Germinal center (tissue), 1 donor: ENCODE data around the gene GUCY1A1.
A peak's percentile ranks its signal among the peaks of the same experiment; 100 is the strongest.

Source experiments
- DNase-seq: peaks from one replicate; pipeline ENCODE4 v3.0.0; 2012; ENCODE audit warnings: mixed read lengths, low spot score

GUCY1A1 gene

DNA sequence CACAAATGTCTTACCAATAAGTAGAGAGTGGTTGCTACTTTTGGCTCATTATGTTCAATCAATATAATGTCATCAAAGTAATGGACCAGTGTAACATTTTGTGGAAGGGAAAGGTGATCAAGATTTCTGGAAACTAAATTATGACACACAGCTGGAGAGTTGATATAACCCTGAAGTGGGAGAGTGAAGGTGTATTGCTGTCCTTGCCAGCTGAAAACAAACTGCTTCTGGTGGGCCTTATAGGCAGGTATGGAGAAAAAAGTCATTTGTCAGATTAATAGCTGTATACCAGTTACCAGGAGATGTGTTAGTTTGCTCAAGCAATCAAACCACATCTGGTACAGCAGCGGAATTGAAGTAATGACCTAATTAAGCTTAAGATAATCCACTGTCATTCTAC lies 74.9 kb downstream of the GUCY1A1 start:
- no peak for DNase-seq

DNA sequence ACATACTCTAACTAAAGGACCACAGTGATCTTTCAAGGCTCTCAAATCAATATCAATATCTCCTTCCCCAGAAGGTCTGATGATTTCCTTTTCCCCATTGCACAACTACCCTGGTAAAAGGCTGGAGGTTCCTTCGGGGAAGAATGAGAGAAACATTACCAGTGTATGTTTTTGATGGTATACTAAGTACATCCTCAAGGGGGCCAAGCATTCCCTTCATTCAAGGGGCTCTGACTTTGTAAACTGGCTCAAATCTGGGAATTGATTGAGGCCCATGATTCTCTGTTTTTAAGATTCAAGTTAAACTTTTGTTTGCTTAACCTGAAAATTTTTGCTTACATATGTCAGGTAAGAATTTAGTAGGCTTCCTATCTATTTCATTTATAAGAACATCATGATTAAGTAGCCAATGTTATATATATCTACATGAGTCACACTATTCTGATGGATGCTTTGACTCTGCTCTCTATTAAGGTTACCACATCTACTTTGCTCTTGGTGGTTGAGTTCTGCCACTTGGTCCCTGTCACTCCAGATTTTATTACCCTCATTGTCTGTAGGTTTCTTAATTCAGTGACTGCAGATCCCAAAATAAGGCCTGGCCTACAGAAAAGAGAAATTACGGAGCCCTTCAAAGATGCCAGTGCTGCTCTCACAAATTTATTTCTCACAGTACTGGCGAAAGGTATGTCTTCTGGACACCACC lies 75.8 kb downstream of the GUCY1A1 start:
- DNase-seq, result no peak

DNA sequence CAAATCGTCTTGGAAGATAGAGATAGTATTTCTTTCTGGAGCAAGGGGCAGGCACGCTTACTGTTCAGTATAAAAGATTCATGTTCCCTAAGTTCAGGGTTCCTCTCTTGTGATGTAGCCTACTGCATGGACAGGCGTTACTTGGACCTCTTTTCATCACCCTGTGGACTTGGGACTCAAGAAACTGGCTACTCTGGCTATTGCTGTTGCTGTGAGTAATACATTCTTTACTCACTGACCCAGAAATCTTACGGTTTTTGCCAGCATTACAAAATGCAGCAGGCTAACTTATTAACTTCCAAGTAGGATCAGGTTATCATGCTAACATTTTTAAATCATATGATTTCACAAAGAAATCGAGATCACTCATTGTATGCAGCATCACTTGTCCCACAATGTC lies 79.3 kb downstream of the GUCY1A1 start:
- no peak for DNase-seq

DNA sequence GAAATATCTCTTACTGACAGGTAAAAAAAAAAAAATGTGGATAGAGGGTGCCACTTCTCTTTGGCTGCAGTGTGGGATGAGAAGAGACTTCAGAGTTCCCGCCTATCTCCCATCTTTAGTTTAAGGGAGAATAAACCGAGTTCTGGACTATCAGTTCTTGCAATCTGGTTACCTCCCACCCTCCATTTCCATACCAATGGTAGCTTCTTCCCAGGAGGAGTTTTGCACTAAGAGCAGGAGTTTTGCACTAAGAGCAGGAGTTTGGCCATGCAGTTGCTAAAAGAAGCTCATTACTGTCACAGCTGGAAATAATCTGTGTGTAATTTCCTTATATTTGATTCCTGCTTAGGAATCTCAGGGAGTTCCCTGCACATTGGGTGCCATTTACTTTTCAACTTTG lies 81.4 kb downstream of the GUCY1A1 start:
- DNase-seq, result no peak

DNA sequence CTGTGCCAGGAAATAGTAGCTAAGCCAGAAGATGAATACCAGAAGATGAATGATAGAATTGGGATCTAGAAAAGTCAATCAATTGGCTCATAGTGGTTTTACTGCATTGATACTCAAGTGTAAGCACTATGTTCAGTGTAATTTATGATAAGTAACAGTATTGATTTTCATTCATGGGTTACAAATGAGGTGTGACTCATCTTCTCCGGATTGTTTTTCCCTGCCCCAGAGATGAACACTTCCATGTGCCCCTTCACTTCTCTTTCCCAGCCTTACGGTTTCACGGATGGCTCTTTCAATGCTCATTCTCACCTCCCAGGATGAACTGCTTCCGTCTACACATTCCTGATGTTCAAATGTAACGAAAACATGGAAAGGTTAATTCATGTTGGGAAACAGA lies 82.4 kb downstream of the GUCY1A1 start:
- DNase-seq, result no peak

DNA sequence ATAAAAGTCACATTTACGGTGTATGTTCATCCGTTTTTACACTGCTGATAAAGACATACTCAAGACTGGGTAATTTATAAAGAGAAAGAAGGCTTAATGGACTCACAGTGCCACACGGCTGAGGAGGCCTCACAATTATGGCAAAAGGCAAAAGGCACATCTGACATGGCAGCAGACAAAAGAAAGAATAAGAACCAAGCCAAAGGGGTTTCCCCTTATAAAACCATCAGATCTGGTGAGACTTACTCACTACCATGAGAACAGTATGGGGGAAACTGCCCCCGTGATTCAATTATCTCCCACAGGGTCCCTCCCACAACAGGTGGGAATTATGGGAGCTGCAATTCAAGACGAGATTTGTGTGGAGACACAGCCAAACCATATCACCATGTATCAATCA lies 84.9 kb downstream of the GUCY1A1 start:
- no peak for DNase-seq

DNA sequence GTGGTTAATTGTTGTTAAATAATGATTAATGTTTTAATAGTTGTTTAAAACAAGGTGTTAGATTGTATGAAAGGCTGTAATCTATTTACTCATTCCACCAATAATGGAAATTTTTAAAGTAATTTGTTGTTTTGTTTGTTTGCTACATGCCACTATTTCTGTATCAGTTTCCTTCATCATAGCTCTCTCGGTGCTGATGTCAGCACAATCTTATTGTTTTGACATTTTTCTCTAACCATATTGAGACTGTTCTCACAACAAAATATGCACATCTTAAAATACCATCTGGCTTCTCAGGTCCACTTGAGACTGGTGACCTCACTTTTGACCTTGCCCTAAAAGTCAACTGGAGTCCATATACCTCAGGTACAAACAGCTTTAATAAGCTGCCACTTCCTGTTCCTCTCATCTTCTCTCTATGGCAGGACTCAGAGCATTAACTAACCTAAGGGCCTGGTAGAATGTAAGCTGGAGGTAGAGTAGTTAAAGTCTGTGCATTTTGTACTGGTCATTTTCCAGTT lies 91.2 kb downstream of the GUCY1A1 start:
- DNase-seq, result no peak

DNA sequence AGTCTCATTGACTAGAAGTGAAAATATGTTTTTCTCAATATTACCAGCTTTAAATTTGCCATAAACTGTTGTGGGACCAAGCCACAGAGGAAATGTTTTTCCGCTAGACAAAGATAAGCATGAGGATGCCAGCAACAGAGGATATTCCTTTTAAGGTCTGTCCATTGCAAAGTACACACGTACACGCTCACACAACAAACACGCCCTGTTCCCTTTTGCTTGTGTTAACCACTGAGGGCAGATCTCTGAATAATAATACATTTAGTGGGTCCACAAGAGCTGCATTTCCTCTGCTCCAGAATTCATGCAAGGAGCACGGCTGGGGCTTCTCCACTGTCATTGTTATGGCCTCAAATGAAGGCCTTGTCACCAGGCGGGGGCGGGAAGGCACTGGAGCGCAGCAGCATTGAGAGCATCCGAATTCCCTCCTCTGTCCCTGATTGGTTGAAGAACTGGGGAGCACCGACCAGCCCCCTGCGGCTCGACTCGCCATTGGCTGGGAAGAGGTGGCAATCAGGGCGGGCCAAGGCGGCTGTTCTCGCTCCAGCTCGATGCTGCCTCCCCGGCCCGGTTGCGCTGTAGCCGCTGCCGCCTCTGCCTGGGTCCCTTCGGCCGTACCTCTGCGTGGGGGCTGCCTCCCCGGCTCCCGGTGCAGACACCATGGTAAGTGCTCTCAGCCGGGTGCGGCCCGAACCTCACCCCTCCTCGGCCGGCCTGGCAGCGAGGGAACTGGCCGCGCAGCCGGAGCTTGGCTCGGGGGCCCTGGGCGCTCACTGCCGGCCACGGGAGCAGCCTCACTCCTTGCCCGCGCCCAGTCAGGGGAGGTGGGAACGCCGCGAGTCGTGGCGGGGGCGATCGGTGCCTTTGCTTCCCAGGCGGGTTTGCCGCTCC lies 92.1 kb downstream of the GUCY1A1 start, which contains the start of gene GUCY1B1:
Gene GUCY1B1 (plus strand): TSS at position 541 of the 891 bp plus-strand sequence. CDS start 120 bp downstream, at position 661.
- DNase-seq, result peak; percentile 83

DNA sequence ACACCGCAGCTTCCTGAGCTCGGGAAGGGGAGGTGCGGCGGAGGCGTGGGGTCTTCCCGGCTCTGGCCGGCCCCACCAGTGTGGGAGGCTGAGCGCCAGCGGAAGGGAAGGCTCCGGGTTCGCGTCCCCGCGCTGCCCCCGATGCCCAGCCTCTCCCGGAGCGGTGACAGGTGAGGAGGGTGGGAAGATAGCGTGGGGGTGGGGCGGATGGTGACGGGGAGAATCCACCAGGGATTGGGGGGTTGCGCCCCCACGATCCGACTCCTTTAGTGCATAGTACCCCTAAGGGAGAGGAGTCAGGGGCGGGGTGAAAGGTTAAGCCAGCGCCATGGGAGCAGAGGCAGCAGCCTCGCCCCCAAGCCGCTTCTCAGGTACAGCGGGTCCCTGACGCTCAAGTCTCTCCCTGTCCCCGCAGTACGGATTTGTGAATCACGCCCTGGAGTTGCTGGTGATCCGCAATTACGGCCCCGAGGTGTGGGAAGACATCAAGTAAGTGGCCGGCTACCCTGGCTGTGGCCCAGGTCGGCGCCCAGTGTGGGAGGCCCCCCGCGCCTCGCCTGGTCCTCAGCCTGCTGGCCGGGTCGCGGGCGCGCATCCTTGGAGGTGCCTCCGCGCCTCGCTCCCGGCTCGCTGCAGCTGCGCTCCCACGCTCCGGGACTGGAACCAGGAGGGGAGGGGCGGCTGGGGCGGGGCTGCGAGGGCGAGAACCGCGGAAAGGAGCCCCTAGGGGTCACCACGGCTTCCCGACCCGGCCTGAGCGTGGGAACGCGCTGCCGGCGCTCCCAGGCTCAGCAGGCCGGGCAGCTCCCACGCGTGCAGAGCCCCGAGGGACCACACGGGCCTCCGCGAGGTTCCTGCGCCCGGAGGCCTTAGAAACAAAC lies 93.0 kb downstream of the GUCY1A1 start:
- peak; percentile 3 for DNase-seq

DNA sequence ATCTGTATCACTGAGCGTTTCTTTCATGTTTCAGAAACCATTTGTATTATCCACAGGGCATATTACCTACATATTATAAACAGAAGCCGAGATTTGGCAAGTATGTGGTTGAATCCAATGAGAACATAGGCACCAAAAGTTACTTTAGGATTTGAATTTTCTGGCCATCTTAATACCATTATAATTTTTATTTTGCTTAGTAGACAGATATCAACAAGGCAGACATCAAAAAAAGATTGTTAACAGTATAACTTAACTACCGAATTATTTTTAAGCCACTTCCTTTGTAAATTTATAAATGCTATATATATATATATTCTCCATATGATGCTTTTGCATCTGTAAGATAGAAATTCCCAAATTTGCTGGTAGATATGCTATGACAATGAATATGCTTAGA lies 94.4 kb downstream of the GUCY1A1 start:
- no peak for DNase-seq

DNA sequence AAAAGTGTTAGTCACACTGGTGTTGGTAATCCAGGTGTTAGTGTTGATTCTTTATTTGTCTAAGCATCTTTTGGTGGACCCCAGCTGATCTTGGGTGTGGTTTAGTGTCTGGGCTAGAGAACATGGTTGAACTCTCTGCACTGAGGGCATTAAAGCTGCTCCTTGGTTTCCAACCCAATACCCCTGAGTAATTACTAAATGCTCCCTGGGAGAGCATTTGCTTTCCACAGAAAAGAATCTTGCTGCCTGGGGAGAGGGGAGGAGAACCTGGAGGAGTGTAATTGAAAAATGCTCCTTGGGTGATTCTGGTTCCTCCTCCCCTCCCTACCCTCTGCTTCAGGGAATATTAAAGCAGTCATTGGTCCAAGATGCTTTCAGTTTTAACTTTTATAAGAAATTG lies 95.3 kb downstream of the GUCY1A1 start:
- no peak for DNase-seq

DNA sequence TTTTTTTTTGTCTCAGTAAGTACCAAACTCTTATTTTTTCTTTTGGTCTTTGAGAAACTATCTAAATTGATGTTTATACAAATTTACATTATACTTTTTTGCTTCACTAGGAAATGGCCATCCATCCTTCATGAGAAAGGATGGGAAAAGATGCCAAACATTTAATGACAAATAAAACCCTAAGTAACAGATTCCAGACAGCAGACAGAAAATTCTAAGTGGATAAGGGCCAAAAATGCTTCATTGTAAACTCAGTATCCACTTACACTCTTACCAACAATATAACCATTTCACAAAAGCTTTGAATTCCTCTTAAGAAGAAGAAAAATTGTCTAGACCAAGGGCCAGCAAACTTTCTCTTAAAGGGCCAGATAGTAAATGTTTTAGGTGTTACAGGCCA lies 95.7 kb downstream of the GUCY1A1 start:
- DNase-seq, result no peak

DNA sequence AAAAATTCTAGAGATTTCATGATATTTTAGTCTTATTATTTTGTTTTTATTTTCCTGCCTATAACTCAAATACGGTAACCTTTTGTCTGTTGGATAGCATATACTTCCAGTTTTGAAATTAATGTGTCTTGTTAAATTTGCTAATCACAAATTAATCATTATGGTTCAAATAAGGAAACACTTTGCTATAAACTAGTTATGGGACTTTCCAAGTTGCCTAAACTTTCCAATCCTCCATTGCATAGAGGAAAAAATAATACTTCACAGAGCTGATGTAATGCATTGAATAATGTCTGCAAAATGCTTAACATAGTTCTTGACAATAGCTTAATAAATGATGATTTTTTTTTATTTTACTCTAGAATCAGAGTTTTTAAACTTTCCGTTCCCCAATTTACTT lies 96.9 kb downstream of the GUCY1A1 start:
- no peak for DNase-seq

DNA sequence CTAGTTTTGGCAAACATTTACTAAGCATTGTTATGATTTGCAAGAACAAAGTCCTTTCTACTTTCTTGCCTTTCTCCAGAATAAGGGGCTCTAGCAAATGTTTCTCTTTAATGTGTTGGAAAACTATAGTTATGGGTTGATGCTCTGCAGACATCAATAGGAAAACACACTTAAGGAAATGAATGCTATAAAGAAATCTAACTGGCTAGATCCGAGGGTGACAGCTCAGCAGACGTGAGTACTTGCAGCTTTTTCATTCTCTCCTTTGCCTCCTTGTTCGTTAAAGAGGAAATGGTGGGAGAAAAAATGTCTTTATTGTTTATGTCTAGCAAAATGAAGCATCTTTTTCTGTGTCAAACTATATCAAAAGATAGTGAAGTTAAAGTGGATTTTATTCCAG lies 98.5 kb downstream of the GUCY1A1 start:
- no peak for DNase-seq

DNA sequence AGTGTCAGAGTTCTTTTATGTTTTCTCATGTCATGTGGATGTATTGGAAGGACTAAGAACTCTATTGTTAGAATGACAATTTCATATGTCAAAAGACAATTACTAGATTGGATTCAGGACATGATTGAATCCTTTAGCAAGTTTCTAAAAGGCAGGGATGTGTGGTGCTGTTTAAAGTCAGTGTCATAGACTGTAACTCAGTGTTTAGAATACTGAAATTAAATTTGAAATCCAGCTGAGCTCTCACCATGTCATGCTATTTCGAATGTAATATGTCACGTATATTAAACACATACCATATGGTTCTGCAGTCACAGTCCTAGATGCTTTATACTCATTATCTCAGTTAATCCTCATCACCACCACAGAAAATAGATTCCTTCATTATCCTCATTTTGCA lies 100.0 kb downstream of the GUCY1A1 start:
- DNase-seq, result no peak

DNA sequence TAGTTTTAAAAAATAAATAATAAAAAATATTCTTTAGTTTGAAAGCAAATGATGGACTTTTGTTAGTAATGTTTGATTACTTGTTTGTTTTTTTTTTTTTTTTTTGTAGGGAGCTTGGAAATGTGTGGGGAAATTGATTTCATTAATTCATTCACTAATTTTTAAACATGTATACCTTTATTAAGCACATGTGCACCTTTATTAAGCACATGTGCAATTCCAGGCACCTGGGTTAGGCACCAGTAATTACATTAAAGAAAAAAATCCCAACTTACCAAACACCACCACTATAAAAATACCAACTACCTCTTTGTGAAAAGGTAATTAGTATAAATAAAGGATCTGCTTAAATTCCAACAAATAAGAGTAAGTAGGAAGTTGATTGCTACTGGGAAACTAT lies 101.7 kb downstream of the GUCY1A1 start:
- DNase-seq, result no peak

DNA sequence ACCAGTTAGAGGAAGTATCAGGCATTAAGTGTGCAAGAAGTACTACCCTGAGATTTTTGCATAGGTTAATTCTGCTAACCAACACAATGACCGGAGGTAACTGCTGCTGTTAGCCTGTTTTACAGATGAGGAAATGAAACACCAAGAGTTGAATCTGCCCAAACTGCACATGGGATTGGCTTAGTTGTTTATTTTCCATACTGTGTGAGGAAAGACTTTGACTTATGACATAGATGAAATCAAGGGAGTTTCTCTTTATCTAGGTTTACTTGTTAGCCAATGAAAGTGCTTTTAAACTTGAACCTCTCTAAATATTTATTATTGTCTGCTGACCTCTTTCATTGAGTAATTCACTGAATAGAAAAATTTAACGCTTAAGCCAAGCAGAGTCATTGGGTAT lies 102.4 kb downstream of the GUCY1A1 start:
- DNase-seq, result no peak

DNA sequence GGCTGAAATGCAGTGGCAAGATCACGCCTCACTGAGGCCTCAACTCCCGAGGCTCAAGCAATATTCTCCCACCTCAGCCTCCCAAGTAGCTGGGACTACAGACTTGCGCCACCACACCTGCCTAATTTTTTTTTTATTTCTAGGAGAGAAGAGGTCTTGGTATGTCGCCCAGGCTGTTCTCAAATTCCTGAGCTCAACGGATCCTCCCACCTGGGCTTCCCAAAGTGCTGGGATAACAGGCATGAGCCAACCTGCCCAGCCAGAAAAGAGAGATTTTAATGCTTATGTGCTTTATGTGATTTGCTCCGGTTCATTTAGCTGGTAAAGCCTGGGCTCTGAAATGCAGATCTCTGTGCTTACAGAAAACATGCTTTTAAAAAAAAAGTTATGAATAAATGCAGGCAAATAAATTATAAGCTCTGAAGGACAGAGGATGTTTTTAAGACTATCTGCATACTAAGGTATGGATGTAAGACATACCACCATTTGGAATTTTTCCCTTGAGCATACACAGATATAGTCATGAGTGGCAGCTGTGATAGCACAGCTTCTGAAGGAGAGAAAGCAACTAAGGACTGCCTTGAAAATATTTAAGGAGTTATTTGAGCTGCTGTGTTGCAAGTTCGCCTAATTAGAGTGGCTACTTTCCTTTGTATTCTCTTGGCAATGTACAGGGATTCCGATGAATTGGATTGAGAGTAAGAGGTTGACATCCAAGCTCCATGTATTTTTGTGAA lies 106.0 kb downstream of the GUCY1A1 start:
- DNase-seq, result no peak

DNA sequence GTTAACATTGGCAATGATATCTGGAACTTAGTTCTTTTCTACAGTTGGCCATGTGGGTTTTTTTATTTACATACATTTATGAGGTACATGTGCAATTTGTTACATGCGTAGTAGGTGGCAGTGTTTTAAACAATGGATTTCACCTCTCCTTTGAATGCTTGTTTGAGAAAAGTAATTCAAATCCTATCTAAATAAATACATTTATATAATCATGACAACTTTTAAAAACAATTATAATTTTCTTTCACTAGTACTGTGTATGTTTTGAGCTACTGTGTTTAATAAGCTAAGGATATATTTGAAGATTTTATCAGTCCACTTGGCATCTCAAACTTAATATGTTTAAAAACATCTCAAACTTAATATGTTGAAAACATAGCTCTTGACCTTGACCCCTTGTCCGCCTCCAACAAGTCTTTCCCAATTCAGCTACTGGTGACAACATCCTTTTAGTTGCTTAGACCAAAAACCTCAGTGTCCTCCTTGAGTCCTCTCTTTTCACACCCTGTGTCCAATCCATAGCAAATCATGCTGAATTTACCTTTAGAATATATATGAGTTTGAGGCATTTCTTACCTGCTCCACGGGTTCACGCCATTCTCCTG lies 106.7 kb downstream of the GUCY1A1 start:
- no peak for DNase-seq

DNA sequence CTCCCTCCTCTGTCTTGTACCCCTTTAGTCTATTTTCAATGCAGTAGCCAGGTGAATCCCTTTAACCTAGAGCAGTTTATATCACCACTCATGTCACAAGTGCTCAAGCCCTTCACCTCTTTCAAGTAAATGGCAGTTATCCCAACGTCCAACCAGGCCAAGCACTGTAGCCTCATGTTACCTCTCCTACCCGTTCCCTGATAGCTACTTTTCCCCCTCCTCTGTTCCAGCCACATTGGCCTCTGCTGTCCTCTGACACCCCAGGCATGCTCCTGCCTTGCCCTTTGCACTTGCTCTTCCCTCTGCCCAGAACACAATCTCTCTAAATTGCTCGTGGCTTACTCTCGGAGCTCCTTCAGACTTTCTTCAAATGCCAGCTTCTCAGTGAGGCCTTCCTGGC lies 107.4 kb downstream of the GUCY1A1 start:
- no peak for DNase-seq
